ENCODE measurements around the gene CAVIN1.

DNA sequence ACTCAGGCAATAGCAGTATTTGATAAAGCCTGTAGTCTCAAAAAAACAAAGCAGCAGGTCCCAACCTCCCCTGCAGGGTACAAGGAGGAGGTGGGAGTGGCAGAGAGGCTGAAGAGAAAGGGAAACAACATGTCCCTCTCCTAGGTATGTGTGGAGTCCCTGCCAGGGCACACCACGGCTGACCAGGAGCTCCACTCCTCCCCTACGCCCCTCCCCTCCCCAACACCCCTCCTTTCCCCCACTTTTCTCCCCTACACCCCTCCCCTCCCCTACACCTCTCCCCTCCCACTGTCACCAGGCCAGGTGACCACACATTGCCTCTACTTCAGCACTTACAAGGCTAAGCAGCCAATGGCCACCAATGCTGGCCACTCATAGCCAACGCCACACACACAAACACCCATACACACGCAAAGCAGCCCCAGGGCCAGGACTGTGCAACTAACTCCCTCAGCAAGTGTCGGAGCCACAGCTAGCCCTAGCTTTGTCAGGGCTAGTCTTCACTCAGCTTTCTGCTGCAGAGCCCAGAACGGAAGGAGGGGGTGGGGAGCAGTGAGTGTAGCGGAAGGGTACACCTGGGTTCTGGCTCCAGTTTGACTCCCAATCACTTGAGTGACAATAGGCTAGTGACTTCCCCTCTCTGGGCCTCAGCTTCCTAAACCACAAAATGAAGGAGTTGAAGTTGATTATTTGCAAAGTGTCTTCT lies 8.2 kb downstream of the CAVIN1 start:
- TF ChIP-seq, protein P1, sequence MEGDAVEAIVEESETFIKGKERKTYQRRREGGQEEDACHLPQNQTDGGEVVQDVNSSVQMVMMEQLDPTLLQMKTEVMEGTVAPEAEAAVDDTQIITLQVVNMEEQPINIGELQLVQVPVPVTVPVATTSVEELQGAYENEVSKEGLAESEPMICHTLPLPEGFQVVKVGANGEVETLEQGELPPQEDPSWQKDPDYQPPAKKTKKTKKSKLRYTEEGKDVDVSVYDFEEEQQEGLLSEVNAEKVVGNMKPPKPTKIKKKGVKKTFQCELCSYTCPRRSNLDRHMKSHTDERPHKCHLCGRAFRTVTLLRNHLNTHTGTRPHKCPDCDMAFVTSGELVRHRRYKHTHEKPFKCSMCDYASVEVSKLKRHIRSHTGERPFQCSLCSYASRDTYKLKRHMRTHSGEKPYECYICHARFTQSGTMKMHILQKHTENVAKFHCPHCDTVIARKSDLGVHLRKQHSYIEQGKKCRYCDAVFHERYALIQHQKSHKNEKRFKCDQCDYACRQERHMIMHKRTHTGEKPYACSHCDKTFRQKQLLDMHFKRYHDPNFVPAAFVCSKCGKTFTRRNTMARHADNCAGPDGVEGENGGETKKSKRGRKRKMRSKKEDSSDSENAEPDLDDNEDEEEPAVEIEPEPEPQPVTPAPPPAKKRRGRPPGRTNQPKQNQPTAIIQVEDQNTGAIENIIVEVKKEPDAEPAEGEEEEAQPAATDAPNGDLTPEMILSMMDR (IDR thresholded peaks at IDR 0.05) = no peak
- no peak for TF ChIP-seq POLR2A (IDR thresholded peaks at IDR 0.05)
- TF ChIP-seq POLR2AphosphoS5 (IDR thresholded peaks at IDR 0.05) = no peak
- no peak for TF ChIP-seq EP300 (IDR thresholded peaks at IDR 0.05)

All from sigmoid colon (tissue), 4 donors.